ENCODE data around the gene PTH2. TPM values are rescaled to one million over a fixed set of nuclear protein-coding genes. Genes with fewer than 3 reads are reported as not detected.

The PTH2 gene
- total and polyA plus RNA-seq, 2 of the 8 experiments (the other 6 are each of a cell fraction or from before 2014, with no cell fraction given): not detected

DNA sequence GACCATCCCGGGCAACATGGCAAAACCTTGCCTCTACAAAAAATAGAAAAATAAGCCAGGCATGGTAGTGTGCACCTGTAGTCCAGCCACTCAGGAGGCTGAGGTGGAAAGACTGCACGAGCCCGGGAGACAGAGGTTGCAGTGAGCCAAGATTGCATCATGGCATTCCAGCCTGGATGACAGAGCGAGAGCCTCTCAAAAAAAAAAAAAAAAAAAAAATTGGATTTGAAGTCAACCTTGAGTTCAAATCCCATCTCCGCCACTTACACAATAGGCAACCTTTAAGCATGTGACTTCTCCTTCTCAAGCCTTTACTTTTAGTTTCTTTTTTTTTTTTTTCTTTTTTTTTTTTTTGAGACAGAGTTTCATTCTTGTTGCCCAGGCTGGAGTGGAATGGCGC, 23.2 kb downstream of the PTH2 start:
- Histone ChIP-seq H3K4me1 (replicated peaks in 1 of 4; ENCODE audit: control insufficient read depth in 3 of 4, insufficient read depth in 4 of 4, low read length in 3 of 4) (peaks cover 5 to 32% (median 17%) of the 10 kb centered on the region in 4 experiments), H2BK5ac (ENCODE audit: low read depth, low read length) (no peak overlapping the region), H3K79me2 (ENCODE audit: control insufficient read depth in 1 of 2, insufficient read depth in 2 of 2, low read length in 2 of 2) (no peaks in the 10 kb centered on the region), H3K4me2 (ENCODE audit: insufficient read depth in 1 of 2, low read depth in 2 of 2, low read length in 2 of 2) (no peak overlapping the region), H3K18ac (ENCODE audit: extremely low read depth, low read length) (no peak overlapping the region), H3K4ac (replicated peaks; ENCODE audit: insufficient read length, low read depth, low read length) (no peak overlapping the region), H4K5ac (ENCODE audit: insufficient read length, low read depth, low read length) (no peak overlapping the region), H4K20me1 (replicated peaks in 1 of 2; ENCODE audit: control insufficient read depth in 1 of 2, insufficient read depth in 2 of 2, low read length in 2 of 2) (no peaks in the 10 kb centered on the region), H3K23ac (ENCODE audit: insufficient read length) (no peak overlapping the region), H3K79me1 (ENCODE audit: low read depth, low read length) (no peaks in the 10 kb centered on the region), H4K91ac (replicated peaks; ENCODE audit: insufficient read length, low read length) (no peak overlapping the region), H2BK15ac (ENCODE audit: low read length) (no peak overlapping the region), H2BK12ac (ENCODE audit: low read depth, low read length) (no peak overlapping the region), H2AFZ (ENCODE audit: low read length) (no peak overlapping the region), H3K56ac (replicated peaks; ENCODE audit: insufficient read length, low read depth, low read length) (no peak overlapping the region), H3K23me2 (ENCODE audit: low read depth, low read length) (no peaks in the 10 kb centered on the region), H3K36me3 (ENCODE audit: control insufficient read depth in 2 of 4, insufficient read depth in 4 of 4, low read length in 3 of 4) (no peaks in the 10 kb centered on the region), H2AK5ac (ENCODE audit: low read depth, low read length) (no peak overlapping the region), H3K4me3 (ENCODE audit: extremely low read depth in 1 of 4, insufficient read depth in 2 of 4, low read depth in 3 of 4, low read length in 4 of 4) (no peak overlapping the region), H2BK120ac (replicated peaks; ENCODE audit: low read depth, low read length) (no peak overlapping the region), H3K14ac (ENCODE audit: insufficient read length) (no peak overlapping the region), H3K27me3 (replicated peaks in 1 of 4; ENCODE audit: control insufficient read depth in 3 of 4, extremely low read depth in 1 of 4, insufficient read depth in 3 of 4, low read length in 3 of 4) (no peaks in the 10 kb centered on the region), H3K9ac (replicated peaks in 1 of 4; ENCODE audit: extremely low read depth in 1 of 4, low read depth in 3 of 4, low read length in 3 of 4) (no peak overlapping the region), H4K8ac (ENCODE audit: extremely low read depth, insufficient read depth, low read length) (no peak overlapping the region), H2BK20ac (ENCODE audit: low read length) (no peak overlapping the region), H3K9me3 (ENCODE audit: insufficient read depth in 2 of 2, low read depth in 1 of 2, low read length in 1 of 2) (no peaks in the 10 kb centered on the region), H3K27ac (ENCODE audit: low read depth, low read length) (no peak overlapping the region)
- DNase-seq (ENCODE audit: low read depth in 1 of 2, low spot score in 2 of 2): no peak
- CTCF ChIA-PET (ENCODE audit: partially characterized antibody): no interaction called here
- FAIRE-seq: no peak
- peak; percentile 54; the same call in 1 of the 2 replicates for TF ChIP-seq CEBPB (IDR thresholded peaks at IDR 0.05; ENCODE audit: low read depth, low read length)
- TF ChIP-seq, protein P1, sequence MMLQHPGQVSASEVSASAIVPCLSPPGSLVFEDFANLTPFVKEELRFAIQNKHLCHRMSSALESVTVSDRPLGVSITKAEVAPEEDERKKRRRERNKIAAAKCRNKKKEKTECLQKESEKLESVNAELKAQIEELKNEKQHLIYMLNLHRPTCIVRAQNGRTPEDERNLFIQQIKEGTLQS (IDR thresholded peaks at IDR 0.05; ENCODE audit: insufficient read depth, low read depth, low read length): 0 out of 2 replicates have a peak, but pooled peaks have one; percentile 19
- no peak for TF ChIP-seq RAD21 (IDR thresholded peaks at IDR 0.05 in 1 of 2, conservative IDR thresholded peaks at IDR 0.05 in 1 of 2; ENCODE audit: low read depth in 2 of 2, low read length in 2 of 2)
- TF ChIP-seq SAP30 (IDR thresholded peaks at IDR 0.05; ENCODE audit: insufficient read depth, insufficient replicate concordance, low read length): no peak
- TF ChIP-seq GTF2F1 (IDR thresholded peaks at IDR 0.05; ENCODE audit: borderline replicate concordance, low read depth, low read length): no peak
- no peak for TF ChIP-seq TAF7 (optimal IDR thresholded peaks at IDR 0.05; ENCODE audit: borderline replicate concordance, low read depth, low read length)
- POLR2A ChIA-PET (ENCODE audit: partially characterized antibody): interaction anchor here (1.0 kb wide), 1 partner anchor 21 kb away, joined by 3 read pairs; no protein-coding TSS in a partner anchor
- 96% methylated on average over 6 of the region's 6 CpGs; no CpG with 5 or more reads in 1 of the 2 experiments for WGBS, 2 experiments (ENCODE audit: extremely low coverage in 1 of 2, insufficient coverage in 1 of 2, insufficient read length in 1 of 2, insufficient replicate concordance in 2 of 2, low coverage in 1 of 2, low lambda C conversion rate in 2 of 2, missing lambda C conversion rate in 1 of 2)
